OCI-M1 (cell line): ENCODE results near the gene ANTXR2.
"Not testable (repeated sequence)": the region's sequence is repeated elsewhere in the genome, so short reads cannot be mapped to it uniquely, and the experiment has no call there.

Experiments
- DNase-seq: peaks from one replicate; lab custom pipeline; 2025; lab: John Stamatoyannopoulos, UW

ANTXR2 gene

GRCh38 chr4:80024335-80024734, 48.7 kb downstream of the ANTXR2 start:
- no peak for DNase-seq

DNA sequence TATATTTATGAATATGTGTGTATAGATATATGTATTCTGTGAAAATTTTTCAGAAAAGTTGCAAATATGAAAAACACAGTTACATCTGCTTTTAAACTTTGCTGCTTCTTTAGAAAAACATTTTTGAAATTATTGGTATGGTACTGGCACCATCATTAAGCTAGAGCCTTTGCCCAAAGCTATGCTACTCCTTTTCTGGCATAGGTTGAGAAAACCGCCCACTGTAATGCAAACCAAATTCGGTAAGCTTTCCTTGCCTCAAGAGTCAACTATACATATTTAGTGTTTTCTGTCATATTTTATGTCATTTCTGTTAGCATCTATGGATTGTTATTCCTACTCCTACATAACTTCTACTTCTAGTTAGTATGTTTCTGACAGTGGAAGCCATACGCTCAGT, 50.7 kb downstream of the ANTXR2 start:
- no peak for DNase-seq

- DNase-seq: peak; percentile 9
These were observed 55.7 kb downstream of the ANTXR2 start for GRCh38 chr4:80017125-80017854.

GRCh38 chr4:80016506-80016905, 56.5 kb downstream of the ANTXR2 start:
- no peak for DNase-seq

DNA sequence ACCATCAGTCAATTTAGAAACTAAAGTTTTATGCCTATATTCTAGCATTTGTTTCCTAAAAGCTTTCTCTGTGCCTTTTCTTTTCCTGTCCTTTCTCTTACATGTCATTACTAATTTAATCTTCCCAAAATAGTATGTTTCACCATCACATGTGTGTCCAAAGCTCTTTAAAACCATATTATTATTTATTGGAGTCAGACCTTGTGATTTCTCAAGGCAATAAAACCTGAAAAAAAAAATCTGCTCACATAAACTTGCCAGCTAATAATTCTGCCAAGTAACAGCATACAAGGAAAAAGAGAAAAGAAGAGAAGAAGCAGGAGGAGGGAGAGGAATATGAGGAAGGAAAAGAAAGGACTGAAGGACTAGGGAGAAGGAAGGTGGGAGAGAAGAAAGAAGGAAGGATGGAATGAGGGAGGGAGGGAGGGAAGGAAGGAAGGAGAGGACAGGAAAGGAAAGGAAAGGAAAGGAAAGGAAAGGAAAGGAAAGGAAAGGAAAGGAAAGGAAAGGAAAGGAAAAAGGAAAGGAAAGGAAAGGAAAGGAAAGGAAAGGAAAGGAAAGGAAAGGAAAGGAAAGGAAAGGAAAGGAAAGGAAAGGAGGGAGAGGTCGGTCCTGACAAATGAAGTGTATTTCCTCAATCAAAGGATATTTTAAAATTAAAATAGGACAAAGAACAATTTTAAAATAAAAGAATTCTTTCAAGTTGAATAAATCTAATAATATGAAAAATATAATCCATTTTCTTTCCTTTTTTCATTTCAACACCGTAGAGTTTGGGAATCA, 57.4 kb downstream of the ANTXR2 start:
- DNase-seq: no peak

- no peak for DNase-seq
These were observed 58.5 kb downstream of the ANTXR2 start for GRCh38 chr4:80014531-80014930.

DNA sequence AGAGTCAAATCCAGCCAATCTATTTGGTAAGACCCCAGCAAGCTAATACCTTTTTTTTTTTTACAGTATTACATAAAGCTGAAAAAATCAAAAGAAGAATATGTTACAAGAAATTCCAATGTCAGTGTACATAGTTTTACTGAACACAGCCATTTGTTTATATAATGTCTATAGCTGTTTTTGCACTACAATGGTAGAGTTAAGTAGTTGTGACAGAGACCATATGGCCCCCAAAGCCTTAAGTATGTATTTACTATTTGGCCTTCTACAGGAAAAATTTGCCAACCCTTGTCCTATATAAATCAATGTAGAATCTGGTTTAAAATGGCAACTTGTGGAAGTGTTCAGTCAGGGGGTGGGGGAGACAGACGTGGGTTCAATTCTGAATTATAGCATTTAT, 60.7 kb downstream of the ANTXR2 start:
- DNase-seq: no peak

DNA sequence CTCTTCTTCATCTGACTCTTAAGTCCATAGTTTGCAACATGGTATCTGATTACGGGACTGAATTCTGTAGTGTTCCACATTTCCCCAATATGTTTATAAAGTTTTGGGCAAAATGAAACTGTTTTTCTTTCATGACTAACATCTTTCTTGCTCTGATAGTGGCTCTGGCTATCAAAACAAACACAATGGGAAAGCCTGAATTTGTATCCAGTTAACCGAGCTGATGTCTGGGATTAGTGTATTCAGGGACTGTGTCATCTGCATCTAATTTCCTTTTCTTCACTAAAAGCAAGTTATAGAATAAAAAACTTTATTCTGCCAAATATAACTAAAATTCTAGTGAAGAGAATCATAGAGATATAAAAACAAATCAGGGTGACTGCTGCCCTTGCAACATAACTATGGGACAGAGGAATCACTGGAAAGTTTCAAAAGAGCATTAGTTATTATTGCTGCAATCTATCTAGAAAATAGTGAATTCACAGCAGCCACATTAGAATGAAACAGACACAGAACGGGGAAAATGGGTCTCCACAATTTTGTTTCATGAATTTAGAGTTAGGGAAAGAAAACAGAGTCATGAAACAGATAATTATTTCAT, 61.3 kb downstream of the ANTXR2 start:
- peak; percentile 37 for DNase-seq

- DNase-seq: peak; percentile 71
These were observed 62.7 kb downstream of the ANTXR2 start for GRCh38 chr4:80010316-80010715.

DNA sequence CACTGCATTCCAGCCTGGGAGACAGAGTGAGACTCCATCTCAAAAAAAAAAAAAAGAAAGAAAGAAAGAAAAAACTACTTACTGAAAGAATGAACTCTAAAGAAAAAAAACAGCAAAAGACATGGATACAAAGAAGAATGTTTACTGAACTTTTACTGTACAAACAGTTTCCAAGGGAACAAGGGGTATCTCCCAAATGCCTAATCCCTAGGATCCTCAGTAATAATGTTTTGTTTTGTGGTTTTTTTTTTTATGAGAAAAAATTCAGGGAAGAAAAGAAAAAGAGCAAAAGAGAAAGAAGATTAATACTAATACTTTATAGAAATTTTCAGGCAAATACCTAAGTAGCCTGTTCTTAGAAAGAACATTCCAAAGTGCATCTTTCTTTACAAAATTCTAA, 63.2 kb downstream of the ANTXR2 start:
- no peak for DNase-seq

DNA sequence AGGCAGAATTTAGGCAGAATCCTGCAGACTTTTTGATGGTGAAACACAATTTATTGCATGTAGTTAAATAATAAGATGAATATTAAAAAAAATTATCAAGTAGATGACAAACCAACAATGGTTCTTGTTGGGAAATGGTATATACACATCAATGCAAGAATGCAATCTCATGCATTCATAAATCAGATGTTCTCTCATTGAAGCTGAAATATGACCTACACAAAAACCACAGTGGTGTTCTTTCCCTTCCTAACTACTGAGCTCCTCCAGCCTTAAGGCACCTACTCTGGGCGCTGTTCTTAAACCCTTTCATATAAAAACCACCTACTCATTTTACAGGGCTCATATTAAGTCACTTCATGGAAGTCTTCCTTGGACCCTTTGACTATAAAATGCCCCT, 64.1 kb downstream of the ANTXR2 start:
- peak; percentile 28 for DNase-seq

- DNase-seq: peak; percentile 45
These were observed 64.7 kb downstream of the ANTXR2 start for GRCh38 chr4:80008351-80008750.

GRCh38 chr4:80007745-80008149, 65.3 kb downstream of the ANTXR2 start:
- DNase-seq: peak; percentile 52

- peak; percentile 93 for DNase-seq
These were observed 65.9 kb downstream of the ANTXR2 start for GRCh38 chr4:80006935-80007744.

- DNase-seq: peak; percentile 65
These were observed 67.2 kb downstream of the ANTXR2 start for GRCh38 chr4:80005863-80006262.

GRCh38 chr4:80004319-80004718, 68.7 kb downstream of the ANTXR2 start:
- no peak for DNase-seq

GRCh38 chr4:80002559-80002958, 70.5 kb downstream of the ANTXR2 start:
- DNase-seq: not testable (repeated sequence)

DNA sequence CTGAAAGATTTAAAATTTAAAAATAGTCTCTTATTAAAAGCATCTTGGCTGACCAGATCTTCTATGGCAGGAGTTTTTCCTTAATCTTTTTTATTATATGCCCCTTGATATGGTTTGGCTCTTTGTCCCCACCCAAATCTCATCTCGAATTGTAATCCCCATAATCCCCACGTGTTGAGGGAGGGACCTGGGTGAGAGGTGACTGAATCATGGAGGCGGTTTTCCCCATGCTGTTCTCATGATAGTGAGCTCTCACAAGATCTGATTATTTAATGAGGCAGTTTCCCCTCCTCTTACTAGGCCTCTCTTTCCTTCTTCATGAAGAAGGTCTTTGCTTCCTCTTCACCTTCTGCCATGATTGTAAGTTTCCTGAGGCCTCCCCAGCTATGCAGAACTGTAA, 74.0 kb downstream of the ANTXR2 start:
- not testable (repeated sequence) for DNase-seq

DNA sequence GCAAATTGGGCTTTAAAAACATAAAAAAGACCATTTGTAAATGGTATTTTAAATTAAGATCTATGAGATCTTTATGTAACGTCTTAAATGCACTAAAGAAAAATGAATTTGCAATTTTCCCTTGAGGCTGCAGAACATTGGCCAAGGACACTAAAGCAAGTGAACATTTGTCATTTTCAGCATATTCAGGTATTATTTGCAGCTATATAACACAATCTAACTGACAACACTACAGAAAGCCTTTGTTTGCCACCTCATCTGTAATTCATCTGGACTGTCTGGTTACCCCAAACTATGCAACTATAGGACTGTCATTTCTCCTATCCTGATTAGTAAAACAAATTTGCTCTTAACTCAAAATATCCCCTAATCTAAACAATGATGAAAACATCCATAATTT, 74.8 kb downstream of the ANTXR2 start:
- no peak for DNase-seq

DNA sequence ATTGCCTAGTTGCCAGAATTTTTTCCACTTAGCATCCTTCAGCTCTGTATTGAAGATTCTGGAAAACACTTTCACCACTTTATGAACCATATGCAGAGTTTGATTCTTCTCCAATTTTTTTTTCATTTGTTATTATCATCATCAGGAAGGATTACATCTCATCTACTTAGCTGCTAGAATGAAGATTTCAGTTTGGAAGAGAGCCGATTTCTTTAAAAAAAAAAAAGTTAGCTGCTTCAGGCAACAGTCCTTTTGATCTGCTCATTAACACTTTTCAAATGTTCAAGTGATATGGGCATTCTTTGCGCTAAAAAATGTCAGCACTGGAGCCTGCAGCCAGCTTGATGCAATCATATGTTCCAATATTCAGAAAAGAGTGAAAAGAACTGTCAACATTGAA, 76.2 kb downstream of the ANTXR2 start:
- DNase-seq: no peak

- DNase-seq: peak; percentile 15
These were observed 79.6 kb downstream of the ANTXR2 start for GRCh38 chr4:79993476-79993875.

DNA sequence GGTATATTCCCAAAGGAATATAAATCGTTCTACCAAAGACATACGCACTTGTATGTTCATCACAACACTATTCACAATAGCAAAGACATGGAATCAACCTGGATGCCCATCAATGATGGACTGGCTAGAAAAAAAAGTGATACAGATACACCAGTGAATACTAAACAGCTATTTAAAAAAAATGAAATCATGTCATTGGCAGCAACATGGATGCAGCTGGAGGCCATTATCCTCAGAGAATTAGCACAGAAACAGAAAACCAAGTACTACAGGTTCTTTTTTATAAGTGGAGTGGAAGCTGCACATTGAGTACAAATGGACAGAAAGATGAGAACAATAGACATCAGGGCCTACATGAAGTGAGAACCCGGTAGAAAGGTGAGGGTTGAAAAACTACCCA, 81.4 kb downstream of the ANTXR2 start:
- DNase-seq: no peak
